HUES48 (cell line): Measurements from ENCODE around the gene SETMAR.

ENCODE experiments used
- H3K27ac ChIP-seq: one replicate; pipeline ENCODE4 v1.7.0; 2013; ENCODE audit warnings: low read depth, low read length, inconsistent platforms
- H3K27me3 ChIP-seq: 2 replicates; pipeline ENCODE4 v1.6.1; 2013; ENCODE audit warnings: mild to moderate bottlenecking, low read length; ENCODE audit not compliant: control insufficient read depth, insufficient read depth
- H3K36me3 ChIP-seq: 2 replicates; pipeline ENCODE4 v1.6.1; 2013; ENCODE audit warnings: low read length; ENCODE audit not compliant: control insufficient read depth, insufficient read depth
- H3K4me1 ChIP-seq: 2 replicates; pipeline ENCODE4 v1.6.1; 2013; ENCODE audit warnings: mild to moderate bottlenecking, low read length; ENCODE audit not compliant: control insufficient read depth, insufficient read depth
- H3K4me3 ChIP-seq: 2 replicates; pipeline ENCODE4 v1.5.1; 2013; ENCODE audit warnings: mild to moderate bottlenecking, low read depth, low read length
- H3K9ac ChIP-seq: 2 replicates; pipeline ENCODE4 v1.6.1; 2013; ENCODE audit warnings: mild to moderate bottlenecking, low read depth, low read length, moderate library complexity
- H3K9me3 ChIP-seq: 2 replicates; pipeline ENCODE4 v1.6.1; 2013; ENCODE audit warnings: low read length; ENCODE audit not compliant: control insufficient read depth, insufficient read depth

The SETMAR gene

GRCh38 chr3:4355401-4356219, 52.4 kb downstream of the SETMAR start:
- Histone ChIP-seq H3K27me3 (no peaks in the 10 kb centered on the region), H3K27ac (no peak overlapping the region), H3K9me3 (no peaks in the 10 kb centered on the region), H3K4me3 (no peak overlapping the region), H3K9ac (no peak overlapping the region), H3K36me3 (no peaks in the 10 kb centered on the region), H3K4me1 (no peaks in the 10 kb centered on the region; the same call in 1 of the 2 replicates)

GRCh38 chr3:4356220-4356540, 53.0 kb downstream of the SETMAR start:
- H3K27me3 ChIP-seq, result no peaks in the 10 kb centered on the region
- no peak overlapping the region for H3K4me3 ChIP-seq
- H3K36me3 ChIP-seq, result no peaks in the 10 kb centered on the region
- no peaks in the 10 kb centered on the region; the same call in 1 of the 2 replicates for H3K4me1 ChIP-seq
- H3K27ac ChIP-seq, result no peak overlapping the region
- H3K9ac ChIP-seq, result no peak overlapping the region
- no peaks in the 10 kb centered on the region for H3K9me3 ChIP-seq

DNA sequence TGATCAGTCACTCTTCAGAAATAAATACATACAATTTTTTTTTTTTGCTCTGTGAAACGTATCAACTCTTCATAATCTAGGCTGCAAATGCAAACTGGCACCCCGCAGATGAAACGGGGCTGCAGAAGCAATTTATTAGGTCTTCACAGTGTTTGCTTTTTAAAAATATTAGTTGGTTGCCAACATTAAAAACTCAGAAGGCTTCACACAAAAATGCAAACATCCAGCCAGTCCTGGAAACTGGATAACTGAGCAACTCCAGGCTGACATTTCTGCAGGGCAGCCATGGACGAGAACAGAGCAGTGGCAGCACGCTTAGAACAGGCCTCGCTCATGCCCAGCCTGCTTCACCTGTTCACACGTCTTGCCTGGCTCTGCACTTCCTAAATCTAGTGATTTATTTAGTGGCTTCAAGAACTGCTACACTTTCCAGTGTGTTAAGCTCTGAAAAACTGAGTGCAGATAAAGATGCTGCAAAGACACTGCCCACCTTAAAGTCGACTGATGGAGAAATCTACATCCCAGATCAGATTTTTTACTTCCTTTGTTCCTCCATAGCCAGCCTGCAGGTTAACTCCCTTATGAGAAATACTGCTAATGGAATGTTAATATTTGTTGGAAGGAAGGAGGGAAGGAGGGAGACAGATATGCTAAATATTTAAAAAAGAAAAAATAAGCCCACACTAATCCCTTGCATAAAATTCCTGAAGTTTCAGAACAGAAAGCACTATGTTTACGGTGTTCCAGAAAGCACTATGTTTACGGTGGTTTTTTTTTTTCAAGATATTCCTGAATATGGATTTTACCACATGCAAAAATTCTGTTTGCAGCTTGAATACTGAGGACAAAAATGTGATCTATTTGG, 53.6 kb downstream of the SETMAR start:
- Histone ChIP-seq H3K4me3 (no peak overlapping the region), H3K27me3 (no peaks in the 10 kb centered on the region), H3K36me3 (no peaks in the 10 kb centered on the region), H3K4me1 (no peaks in the 10 kb centered on the region; the same call in 1 of the 2 replicates), H3K9ac (no peak overlapping the region), H3K27ac (no peak overlapping the region), H3K9me3 (no peaks in the 10 kb centered on the region)

DNA sequence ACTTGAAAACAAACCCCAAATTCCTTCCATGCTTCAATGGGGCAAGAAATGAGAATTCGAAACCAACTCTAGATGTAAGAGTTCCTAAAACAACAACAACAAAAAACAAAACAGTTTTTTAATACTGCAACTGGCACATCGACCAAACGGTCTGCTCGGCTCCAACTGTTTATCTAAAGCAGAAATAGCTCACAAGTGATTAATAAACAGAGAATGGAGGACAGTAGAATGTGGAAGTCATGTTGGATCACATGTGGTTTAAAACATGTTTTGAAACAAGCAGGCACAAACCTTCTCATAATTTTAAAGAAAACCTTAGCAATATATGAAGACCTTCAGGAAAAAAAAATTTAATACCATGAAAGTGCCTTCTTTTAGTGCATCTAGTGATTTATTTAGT, 55.1 kb downstream of the SETMAR start:
- Histone ChIP-seq H3K27me3 (no peaks in the 10 kb centered on the region), H3K9ac (no peak overlapping the region), H3K4me3 (no peak overlapping the region), H3K27ac (no peak overlapping the region), H3K4me1 (no peaks in the 10 kb centered on the region; the same call in 1 of the 2 replicates), H3K9me3 (no peaks in the 10 kb centered on the region), H3K36me3 (no peaks in the 10 kb centered on the region)

- no peaks in the 10 kb centered on the region for H3K27me3 ChIP-seq
- no peaks in the 10 kb centered on the region for H3K36me3 ChIP-seq
- no peaks in the 10 kb centered on the region for H3K9me3 ChIP-seq
- no peak overlapping the region for H3K9ac ChIP-seq
- no peak overlapping the region for H3K4me3 ChIP-seq
- no peak overlapping the region for H3K27ac ChIP-seq
- H3K4me1 ChIP-seq, result no peaks in the 10 kb centered on the region; the same call in 1 of the 2 replicates
These were observed 56.8 kb downstream of the SETMAR start for GRCh38 chr3:4359805-4360502.

DNA sequence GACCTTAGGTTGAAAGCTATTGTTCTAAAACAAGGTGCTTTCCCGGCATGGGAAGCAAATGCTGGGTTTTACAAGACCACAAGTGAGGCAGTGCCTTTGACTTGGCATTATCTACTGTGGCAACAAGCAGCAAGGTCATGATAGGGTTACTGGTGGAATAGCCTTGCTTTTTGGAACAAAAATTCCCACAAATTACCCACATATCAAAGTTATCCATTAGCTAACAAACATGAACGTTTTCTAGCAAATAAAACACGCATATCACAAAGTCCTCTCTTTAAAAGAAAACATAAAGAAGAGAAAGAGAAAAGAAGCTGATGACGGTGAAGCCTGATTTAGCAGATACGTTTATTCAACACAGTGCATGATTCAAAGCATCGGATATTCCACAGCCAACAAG, 57.6 kb downstream of the SETMAR start:
- H3K36me3 ChIP-seq, result no peaks in the 10 kb centered on the region
- no peaks in the 10 kb centered on the region for H3K27me3 ChIP-seq
- H3K4me3 ChIP-seq, result no peak overlapping the region
- no peak overlapping the region for H3K27ac ChIP-seq
- H3K9ac ChIP-seq, result no peak overlapping the region
- no peaks in the 10 kb centered on the region; the same call in 1 of the 2 replicates for H3K4me1 ChIP-seq
- H3K9me3 ChIP-seq, result no peaks in the 10 kb centered on the region

DNA sequence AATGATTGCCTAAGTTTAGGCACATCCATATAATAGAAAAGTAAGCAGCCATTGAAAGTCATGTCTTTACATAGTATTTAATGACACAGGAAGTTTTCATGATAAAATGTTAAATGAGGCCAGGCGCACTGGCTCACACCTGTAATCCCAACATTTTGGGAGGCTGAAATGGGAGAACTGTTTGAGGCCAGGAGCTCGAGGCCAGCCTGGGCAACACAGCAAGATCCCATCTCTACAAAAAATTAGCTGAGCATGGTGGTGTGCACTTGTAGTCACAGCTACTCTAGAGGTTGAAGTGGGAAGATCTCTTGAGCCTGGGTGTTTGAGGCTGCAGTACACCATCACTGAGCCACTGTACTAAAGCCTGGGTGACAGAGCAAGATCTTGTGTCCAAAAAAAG, 59.4 kb downstream of the SETMAR start:
- no peaks in the 10 kb centered on the region for H3K36me3 ChIP-seq
- no peaks in the 10 kb centered on the region for H3K9me3 ChIP-seq
- no peak overlapping the region for H3K27ac ChIP-seq
- no peaks in the 10 kb centered on the region for H3K4me1 ChIP-seq
- no peak overlapping the region for H3K9ac ChIP-seq
- H3K27me3 ChIP-seq, result no peaks in the 10 kb centered on the region
- no peak overlapping the region for H3K4me3 ChIP-seq
